GM21786 (cell line): Measurements from ENCODE around the gene RBMS1.

Experiments used
- ATAC-seq: cut with Tn5 transposase; IDR thresholded peaks from one replicate; pipeline ENCODE4 v1.9.1; 2021; ENCODE audit not compliant: unreplicated experiment

The RBMS1 gene

GRCh38 chr2:160310118-160310828, 183.3 kb downstream of the RBMS1 start:
- no peak for ATAC-seq

- ATAC-seq, result no peak
Measured at GRCh38 chr2:160309585-160309984, 184.0 kb downstream of the RBMS1 start.

GRCh38 chr2:160308915-160309314, 184.7 kb downstream of the RBMS1 start:
- no peak for ATAC-seq

GRCh38 chr2:160308476-160308875, 185.1 kb downstream of the RBMS1 start:
- no peak for ATAC-seq

GRCh38 chr2:160306985-160307384, 186.6 kb downstream of the RBMS1 start:
- ATAC-seq, result no peak

GRCh38 chr2:160305081-160305750, 188.4 kb downstream of the RBMS1 start:
- ATAC-seq, result no peak

GRCh38 chr2:160303527-160303926, 190.1 kb downstream of the RBMS1 start:
- ATAC-seq, result no peak

GRCh38 chr2:160303076-160303475, 190.5 kb downstream of the RBMS1 start:
- no peak for ATAC-seq

GRCh38 chr2:160301420-160301819, 192.2 kb downstream of the RBMS1 start:
- ATAC-seq, result no peak

- ATAC-seq, result no peak
Measured at GRCh38 chr2:160300203-160300602, 193.4 kb downstream of the RBMS1 start.

- no peak for ATAC-seq
Measured at GRCh38 chr2:160299540-160299939, 194.1 kb downstream of the RBMS1 start.

- ATAC-seq, result no peak
Measured at GRCh38 chr2:160298960-160299359, 194.6 kb downstream of the RBMS1 start.

GRCh38 chr2:160295519-160296207, 197.9 kb downstream of the RBMS1 start:
- no peak for ATAC-seq

- ATAC-seq, result no peak
Measured at GRCh38 chr2:160294889-160295288, 198.7 kb downstream of the RBMS1 start.

- ATAC-seq, result no peak
Measured at GRCh38 chr2:160294339-160294803, 199.2 kb downstream of the RBMS1 start.

GRCh38 chr2:160293391-160294091, 200.1 kb downstream of the RBMS1 start:
- no peak for ATAC-seq

- ATAC-seq, result no peak
Measured at GRCh38 chr2:160292225-160292624, 201.4 kb downstream of the RBMS1 start.

- no peak for ATAC-seq
Measured at GRCh38 chr2:160291382-160291781, 202.2 kb downstream of the RBMS1 start.

GRCh38 chr2:160290598-160290997, 203.0 kb downstream of the RBMS1 start:
- ATAC-seq, result no peak

GRCh38 chr2:160289831-160290230, 203.8 kb downstream of the RBMS1 start:
- ATAC-seq, result no peak

- ATAC-seq, result no peak
Measured at GRCh38 chr2:160289126-160289525, 204.5 kb downstream of the RBMS1 start.
